ENCODE results near the gene ATAD3B. TPM values are rescaled to one million over a fixed set of nuclear protein-coding genes. Genes with fewer than 3 reads are reported as not detected.

The ATAD3B gene
- total RNA-seq: 15.0 and 15.1 TPM in 2 replicates

GRCh38 chr1:1471389-1472052, at the start of gene ATAD3B:
Gene ATAD3B, plus strand, starts transcription at chr1:1471765. Its CDS starts 120 bp downstream, at chr1:1471885.

GRCh38 chr1:1435106-1435903, 36.3 kb upstream of the ATAD3B start, which contains the start of gene VWA1:
Gene VWA1, plus strand, starts transcription at chr1:1435690. Its CDS starts 59 bp downstream, at chr1:1435749.

GRCh38 chr1:1449099-1449739, 22.3 kb upstream of the ATAD3B start, which contains the start of gene ATAD3C:
Gene ATAD3C, plus strand, starts transcription at chr1:1449689. Its CDS starts 995 bp downstream, at chr1:1450684.

GRCh38 chr1:1511533-1512285, 40.1 kb downstream of the ATAD3B start, which contains the start of gene ATAD3A:
Gene ATAD3A, plus strand, starts transcription at chr1:1512162. Its CDS starts 107 bp downstream, at chr1:1512269.

GRCh38 chr1:1540090-1540817, 68.7 kb downstream of the ATAD3B start, which contains the start of gene TMEM240:
Gene TMEM240, minus strand, starts transcription at chr1:1540624. Its CDS starts 278 bp downstream, at chr1:1540346.

Other genes with a start within 250 kb of the ATAD3B start
- 137 and 202 TPM in 2 replicates for gene SDF4, start 239.8 kb upstream of the ATAD3B start, total RNA-seq
- 25.5 and 38.4 TPM in 2 replicates for gene B3GALT6, start 239.5 kb upstream of the ATAD3B start, total RNA-seq
- 2.5 and 5.1 TPM in 2 replicates for gene C1QTNF12, start 225.0 kb upstream of the ATAD3B start, total RNA-seq
- 48.3 and 110 TPM in 2 replicates for gene UBE2J2, start 197.9 kb upstream of the ATAD3B start, total RNA-seq
- 2.5 and 4.3 TPM in 2 replicates for gene SCNN1D, start 191.3 kb upstream of the ATAD3B start, total RNA-seq
- gene ACAP3, start 163.8 kb upstream of the ATAD3B start, total RNA-seq: 74.6 and 80.6 TPM in 2 replicates
- gene PUSL1, start 163.2 kb upstream of the ATAD3B start, total RNA-seq: 18.2 and 30.3 TPM in 2 replicates
- 62.8 and 67.6 TPM in 2 replicates for gene INTS11, start 147.1 kb upstream of the ATAD3B start, total RNA-seq
- 8.9 and 22.3 TPM in 2 replicates for gene CPTP, start 147.0 kb upstream of the ATAD3B start, total RNA-seq
- gene TAS1R3, start 140.5 kb upstream of the ATAD3B start, total RNA-seq: 0.15 and 0.50 TPM in 2 replicates
- 81.9 and 138 TPM in 2 replicates for gene DVL1, start 122.3 kb upstream of the ATAD3B start, total RNA-seq
- gene MXRA8, start 113.2 kb upstream of the ATAD3B start, total RNA-seq: 534 and 638 TPM in 2 replicates
- gene AURKAIP1, start 96.6 kb upstream of the ATAD3B start, total RNA-seq: 109 and 137 TPM in 2 replicates
- 140 and 163 TPM in 2 replicates for gene CCNL2, start 72.4 kb upstream of the ATAD3B start, total RNA-seq
- 63.5 and 109 TPM in 2 replicates for gene MRPL20, start 64.5 kb upstream of the ATAD3B start, total RNA-seq
- 2.8 and 4.2 TPM in 2 replicates for gene ANKRD65, start 50.5 kb upstream of the ATAD3B start, total RNA-seq
- 5.2 and 9.6 TPM in 2 replicates for gene VWA1, start 36.1 kb upstream of the ATAD3B start, total RNA-seq
- gene ATAD3C, start 22.1 kb upstream of the ATAD3B start, total RNA-seq: under 0.01 TPM in 1 of 2 replicates, not detected in the other
- 25.1 and 32.7 TPM in 2 replicates for gene ATAD3A, start 40.4 kb downstream of the ATAD3B start, total RNA-seq
- 4.5 and 5.5 TPM in 2 replicates for gene TMEM240, start 68.9 kb downstream of the ATAD3B start, total RNA-seq
- gene SSU72, start 103.1 kb downstream of the ATAD3B start, total RNA-seq: 84.6 and 87.3 TPM in 2 replicates
- 1.6 and 4.1 TPM in 2 replicates for gene FNDC10, start 128.4 kb downstream of the ATAD3B start, total RNA-seq
- 49.2 and 125 TPM in 2 replicates for gene MIB2, start 143.7 kb downstream of the ATAD3B start, total RNA-seq
- 2.5 and 8.3 TPM in 2 replicates for gene MMP23B, start 160.4 kb downstream of the ATAD3B start, total RNA-seq
- 8.3 and 10.5 TPM in 2 replicates for gene CDK11B, start 187.2 kb downstream of the ATAD3B start, total RNA-seq
- gene SLC35E2B, start 221.0 kb downstream of the ATAD3B start, total RNA-seq: 28.8 and 59.7 TPM in 2 replicates